Left colon (tissue), 2 donors: ENCODE data around the gene RPS6KA2. TPM values are rescaled to one million over a fixed set of nuclear protein-coding genes. Genes with fewer than 3 reads are reported as not detected.

Experiments
- ATAC-seq: fragments of 200-7000 bp; cut with Tn5 transposase; one replicate; pipeline ENCODE4 v1.9.1; 2020; ENCODE audit warnings: mild to moderate bottlenecking, moderate library complexity
- DNase-seq, 2 donors: peaks; one replicate each; pipeline ENCODE4 v3.0.0-alpha.2; 2020
- intact Hi-C, 2 donors: fragments of 100-400 bp; cut with DNase I in 1 of 2; cut with micrococcal nuclease in 1 of 2; formaldehyde crosslinking; loops; one replicate each; pipeline versions ENCODE4 v1.11.2 to v1.14.0; 2022; cut with DNase I, micrococcal nuclease
- total RNA-seq, 2 donors: library from RNA; stranded (reverse); fragmentation: NEBNext Ultra II Directional; extraction: Animal tissue kit (Norgen Biotek cat#: 25700); gene quantifications; one replicate each; pipeline ENCODE4 v1.2.1, GENCODE V29; 2021
- donor health status: DM: no; HTN: no; CAD: no.
- donor health status: DM: yes; HTN: yes; CAD: no.

The RPS6KA2 gene
- total RNA-seq, 2 donors from 2014 or later, result 11.5 to 13.3 TPM

DNA sequence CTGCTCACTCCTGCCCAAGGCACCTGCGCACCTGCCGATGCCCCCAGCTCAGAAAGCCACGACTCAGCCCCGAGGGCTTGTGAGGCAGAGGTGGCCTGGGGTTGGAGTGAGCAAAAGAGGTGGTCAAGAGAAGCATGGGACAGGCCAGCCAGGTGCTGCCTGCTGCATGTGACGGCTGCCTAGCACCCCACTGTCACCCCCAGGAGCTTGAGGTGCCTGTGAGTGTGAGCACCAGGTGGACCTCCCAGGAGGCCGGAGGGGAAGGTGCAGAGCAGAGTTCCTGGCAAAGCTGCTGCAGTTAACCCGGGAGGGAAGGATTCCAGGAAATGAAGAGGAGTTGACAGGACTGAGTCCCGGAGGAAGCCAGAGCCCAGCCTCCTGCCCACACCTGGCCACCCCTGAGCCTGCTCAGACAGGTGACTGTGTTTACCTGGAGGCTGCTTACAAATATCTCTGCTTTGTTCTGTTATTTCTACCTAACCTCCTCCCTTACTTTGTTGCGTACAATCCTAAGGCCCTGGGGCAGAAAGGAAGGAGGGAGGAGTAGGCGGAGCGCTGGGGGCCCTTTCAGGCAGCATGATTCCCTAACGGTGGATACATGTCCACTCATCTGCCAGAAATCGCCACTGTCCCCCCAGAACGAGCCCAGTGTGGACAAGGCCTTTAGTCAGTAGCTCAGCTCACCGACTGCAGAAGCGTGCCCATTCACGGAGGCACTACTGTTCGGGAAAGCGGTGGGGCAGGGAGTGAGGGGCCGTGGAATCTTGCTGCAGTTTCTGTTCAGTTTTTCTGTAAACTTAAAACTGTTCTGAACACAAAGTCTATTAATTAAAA lies 156.8 kb downstream of the RPS6KA2 start:
- DNase-seq (no peak), ATAC-seq (no peak)
- intact Hi-C loops, result no loop called here

- ATAC-seq (no peak), DNase-seq (no peak)
- intact Hi-C loops, result no loop called here
These were observed 157.6 kb downstream of the RPS6KA2 start for GRCh38 chr6:166469426-166469961.

DNA sequence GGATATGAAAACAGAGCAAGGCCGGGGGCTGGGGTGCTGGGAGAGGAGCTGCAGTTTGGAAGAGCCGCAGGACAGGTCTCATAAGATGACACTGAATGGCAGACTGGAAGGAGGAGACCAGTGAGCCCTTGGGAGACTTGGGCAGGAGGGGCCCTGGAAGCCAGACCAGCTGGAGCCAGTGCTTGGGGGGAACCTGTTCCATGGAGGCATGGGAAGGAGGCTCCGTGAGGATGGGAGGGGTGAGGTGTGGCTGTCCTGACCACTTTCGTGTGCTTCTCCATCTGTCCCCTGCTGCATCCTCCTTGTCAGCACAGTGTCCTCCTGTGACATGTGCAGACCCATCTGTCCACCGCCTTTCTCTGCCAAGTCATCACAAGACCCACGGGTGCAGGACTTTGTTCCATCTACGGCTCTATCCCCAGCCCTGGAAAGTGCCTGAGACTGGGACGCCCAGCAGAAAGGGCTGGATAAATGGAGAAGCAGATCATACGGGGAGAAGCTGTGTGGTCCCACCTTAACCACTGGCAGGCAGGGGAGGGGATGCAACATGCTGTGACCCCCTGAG lies 159.5 kb downstream of the RPS6KA2 start:
- DNase-seq (no peak), ATAC-seq (no peak)
- intact Hi-C loops, result no loop called here

DNA sequence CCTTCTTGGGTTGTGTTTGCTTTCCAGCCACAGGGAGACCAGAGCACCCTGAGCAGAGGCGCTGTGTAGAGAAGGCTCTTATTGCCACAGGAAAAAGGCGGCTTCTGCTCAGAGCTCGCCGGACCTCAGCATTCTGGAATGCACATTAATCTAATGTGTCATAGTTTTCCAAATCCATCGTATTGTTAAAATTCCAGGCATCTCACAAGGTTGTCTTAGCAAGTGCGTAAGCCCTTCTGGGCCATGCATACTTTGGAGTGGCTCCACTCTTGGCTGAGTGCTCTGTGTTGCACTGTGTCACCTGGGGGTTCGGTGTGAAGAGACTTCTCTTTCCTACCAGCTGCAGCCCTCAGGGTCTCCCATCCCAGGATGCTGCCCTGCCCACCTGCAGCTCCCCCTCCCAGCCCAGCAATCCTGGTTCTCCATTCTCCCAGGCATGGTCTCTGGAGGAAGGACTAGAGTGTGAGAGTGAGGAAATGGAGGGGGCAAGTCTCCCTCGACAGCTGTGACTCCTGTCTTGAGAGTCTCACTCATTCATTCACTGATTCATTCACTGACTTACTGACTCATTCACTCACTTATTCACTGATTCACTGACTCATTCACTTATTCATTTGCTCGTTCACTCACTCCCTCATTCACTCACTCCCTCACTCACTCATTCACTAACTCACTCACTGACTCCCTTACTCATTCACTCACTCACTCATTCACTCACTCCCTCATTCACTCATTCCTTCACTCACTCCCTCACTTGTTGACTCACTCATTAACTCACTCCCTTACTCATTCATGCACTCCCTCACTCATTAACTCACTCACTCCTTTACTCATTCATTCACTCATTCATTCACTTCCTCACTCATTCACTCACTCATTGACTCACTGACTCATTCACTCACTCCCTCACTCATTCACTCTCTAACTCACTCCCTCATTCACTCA lies 160.6 kb downstream of the RPS6KA2 start:
- ATAC-seq (no peak), DNase-seq (no peak)
- intact Hi-C loops, result no loop called here

- ATAC-seq, result no peak
- peak in 1 of 2 donors; percentile 28 for DNase-seq
- intact Hi-C loops, result no loop called here
These were observed 161.4 kb downstream of the RPS6KA2 start for GRCh38 chr6:166465671-166466087.

GRCh38 chr6:166465003-166465399 lies 162.1 kb downstream of the RPS6KA2 start:
- intact Hi-C loops, result no loop called here
- DNase-seq (no peak), ATAC-seq (no peak)

DNA sequence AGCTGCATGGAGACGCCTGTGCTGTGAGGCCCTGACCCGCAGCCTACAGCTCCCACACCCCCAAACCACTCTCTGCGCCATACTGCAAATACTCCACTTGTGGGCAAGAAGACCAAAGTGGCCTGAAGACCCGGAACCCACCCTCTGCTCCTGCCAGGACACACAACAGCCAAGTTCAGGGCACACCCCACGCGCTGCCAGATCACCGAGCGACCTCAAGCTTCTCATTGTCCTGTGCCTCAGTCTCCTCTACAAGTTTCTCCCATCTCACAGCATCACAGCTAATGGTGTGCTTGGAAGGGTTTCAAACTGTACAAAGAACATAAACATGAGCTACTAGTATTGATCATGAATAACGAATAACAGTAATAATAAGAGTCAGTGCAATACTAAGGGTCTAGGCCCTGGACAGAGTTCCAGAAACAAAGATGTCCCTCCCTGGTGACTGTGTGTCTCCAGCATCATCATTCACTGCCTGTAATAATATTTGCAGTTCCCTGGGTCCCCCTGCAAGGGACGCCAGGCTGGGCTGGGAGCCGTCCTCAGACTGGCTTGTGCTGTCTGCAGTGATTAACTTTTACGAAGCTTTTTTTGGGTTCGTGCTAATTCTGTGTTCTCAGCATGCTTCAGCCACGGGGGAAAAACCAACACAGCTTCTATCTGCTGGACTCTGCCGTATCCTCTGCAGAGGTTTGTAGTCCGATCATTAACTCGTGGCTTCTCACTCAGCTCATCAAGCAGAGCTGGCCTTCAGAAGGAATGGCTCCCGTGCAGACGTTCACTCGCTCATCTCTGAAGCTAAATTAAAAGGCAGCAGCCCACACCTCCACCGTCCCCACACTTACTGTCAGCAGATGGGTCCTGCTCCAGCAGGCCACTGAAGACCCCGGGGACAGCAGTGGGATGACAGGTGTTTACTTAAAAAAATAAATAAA lies 162.7 kb downstream of the RPS6KA2 start:
- DNase-seq (no peak), ATAC-seq (no peak)
- intact Hi-C loops, result no loop called here

- DNase-seq (no peak), ATAC-seq (no peak)
- intact Hi-C loops, result no loop called here
These were observed 163.5 kb downstream of the RPS6KA2 start for GRCh38 chr6:166463359-166464067.

- DNase-seq, result no peak
- intact Hi-C loops, result no loop called here
- ATAC-seq, result no peak
These were observed 164.5 kb downstream of the RPS6KA2 start for GRCh38 chr6:166462461-166463135.

DNA sequence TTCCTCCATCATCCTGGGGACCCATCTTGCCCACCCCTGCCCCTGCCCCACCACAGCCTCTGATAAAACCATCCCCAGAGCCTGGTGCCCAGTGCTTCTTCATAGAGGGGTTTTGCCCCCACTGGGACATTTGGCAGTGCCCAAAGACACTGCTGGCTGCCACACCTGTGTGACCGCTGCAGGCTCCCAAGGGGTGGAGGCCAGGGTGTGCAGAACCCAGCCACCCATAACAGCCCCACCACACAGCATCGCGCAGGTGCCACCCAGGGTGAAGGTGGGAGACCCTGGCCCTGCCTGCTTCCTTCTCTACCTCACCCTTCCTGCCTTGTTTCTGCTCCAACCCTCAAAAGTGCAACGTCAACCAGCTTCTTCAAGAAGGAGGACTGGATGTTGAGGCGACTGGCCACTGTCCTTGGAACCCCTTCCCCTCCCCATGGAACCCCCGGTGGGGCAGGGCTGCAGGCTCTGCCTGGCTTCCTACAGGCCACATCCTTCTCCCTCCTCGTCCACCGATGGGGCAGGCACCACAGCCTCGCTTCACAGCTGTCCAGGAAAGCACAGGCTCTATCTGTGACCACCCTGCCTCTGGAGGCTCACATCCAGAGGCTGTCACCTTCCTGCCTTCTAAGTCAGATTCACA lies 165.1 kb downstream of the RPS6KA2 start:
- ATAC-seq (no peak), DNase-seq (no peak)
- intact Hi-C loops, result no loop called here

- no peak for ATAC-seq
- intact Hi-C loops, result no loop called here
- DNase-seq, result no peak
These were observed 166.3 kb downstream of the RPS6KA2 start for GRCh38 chr6:166460473-166461437.

DNA sequence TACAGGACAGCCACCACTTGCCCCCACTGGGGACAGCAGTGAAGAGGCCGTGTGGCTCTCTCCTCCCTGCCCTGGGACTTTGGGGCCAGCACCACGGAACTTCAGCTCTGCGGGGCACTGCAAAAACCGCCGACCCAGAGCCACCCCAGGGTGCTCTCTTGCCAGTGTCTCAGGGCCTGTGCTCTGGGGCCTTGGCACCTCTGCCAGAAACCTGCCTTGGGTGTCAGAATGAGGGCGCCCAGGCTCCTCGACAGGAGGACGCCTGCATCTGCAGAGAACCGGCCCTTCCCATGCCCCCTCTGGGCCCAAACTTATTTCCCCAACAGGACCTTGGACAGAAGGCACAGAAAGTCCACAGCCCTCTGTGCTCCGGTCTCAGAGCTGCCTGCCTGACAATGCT lies 167.1 kb downstream of the RPS6KA2 start:
- DNase-seq, result no peak
- intact Hi-C loops, result no loop called here
- ATAC-seq, result no peak

DNA sequence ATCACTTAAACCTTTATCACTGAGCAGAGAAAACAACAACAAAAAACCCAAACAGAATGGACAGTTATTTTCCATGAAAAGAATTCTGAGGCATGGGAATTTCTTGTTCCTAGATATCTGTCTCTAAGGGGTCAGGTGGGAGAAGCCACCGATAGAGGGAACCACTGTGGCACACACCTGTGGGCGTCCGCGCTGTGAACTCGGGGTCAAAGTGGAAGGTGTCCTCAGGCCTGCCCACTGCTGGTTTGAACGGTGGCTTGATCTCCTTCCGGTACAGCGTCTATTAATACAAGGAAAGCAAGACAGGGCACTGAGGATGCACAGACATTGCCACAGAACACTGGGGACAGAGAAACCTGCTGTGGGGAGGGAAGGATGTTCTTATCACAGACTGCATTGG lies 167.8 kb downstream of the RPS6KA2 start:
- ATAC-seq, result no peak
- DNase-seq, result no peak
- intact Hi-C loops, result no loop called here

GRCh38 chr6:166456395-166457156 lies 170.5 kb downstream of the RPS6KA2 start:
- DNase-seq, result peak in 1 of 2 donors; percentile 43
- intact Hi-C loops, result no loop called here
- peak; percentile 61 for ATAC-seq
